Inflammatory macrophage treated with lipopolysaccharide for 4 hours (primary cell): ENCODE data around the gene SLC38A3.

Experiments used
- DNase-seq: peaks from one replicate; pipeline ENCODE4 v3.0.0-alpha.2; 2020

Gene SLC38A3

GRCh38 chr3:50235716-50236483 is 30.8 kb downstream of the SLC38A3 start, which contains the start of gene GNAI2:
Gene GNAI2, plus strand, starts transcription at chr3:50236204. Its CDS starts 132 bp downstream, at chr3:50236336.
- peak; percentile 99 for DNase-seq

- DNase-seq, result no peak
These were observed 31.5 kb downstream of the SLC38A3 start for GRCh38 chr3:50236484-50237132.

- DNase-seq, result peak; percentile 44
These were observed 32.1 kb downstream of the SLC38A3 start for GRCh38 chr3:50237133-50237651.

GRCh38 chr3:50237754-50238548 is 32.9 kb downstream of the SLC38A3 start:
- peak; percentile 96 for DNase-seq

- DNase-seq, result peak; percentile 71
These were observed 33.5 kb downstream of the SLC38A3 start for GRCh38 chr3:50238549-50239026.

- DNase-seq, result no peak
These were observed 34.6 kb downstream of the SLC38A3 start for GRCh38 chr3:50239649-50240048.

GRCh38 chr3:50241163-50241562 is 36.1 kb downstream of the SLC38A3 start:
- DNase-seq, result no peak

GRCh38 chr3:50241713-50242380 is 36.8 kb downstream of the SLC38A3 start:
- no peak for DNase-seq

GRCh38 chr3:50242381-50242770 is 37.3 kb downstream of the SLC38A3 start:
- DNase-seq, result no peak

- peak; percentile 96 for DNase-seq
These were observed 37.9 kb downstream of the SLC38A3 start for GRCh38 chr3:50242851-50243542.

- no peak for DNase-seq
These were observed 38.4 kb downstream of the SLC38A3 start for GRCh38 chr3:50243543-50243895.

- DNase-seq, result peak; percentile 57
These were observed 39.7 kb downstream of the SLC38A3 start for GRCh38 chr3:50244813-50245212.

GRCh38 chr3:50245251-50245745 is 40.2 kb downstream of the SLC38A3 start:
- no peak for DNase-seq

- peak; percentile 85 for DNase-seq
These were observed 40.9 kb downstream of the SLC38A3 start for GRCh38 chr3:50245831-50246516.

- peak; percentile 91 for DNase-seq
These were observed 41.5 kb downstream of the SLC38A3 start for GRCh38 chr3:50246517-50246954.

GRCh38 chr3:50248387-50248786 is 43.3 kb downstream of the SLC38A3 start:
- peak; percentile 43 for DNase-seq

GRCh38 chr3:50249457-50249856 is 44.4 kb downstream of the SLC38A3 start:
- DNase-seq, result no peak

- no peak for DNase-seq
These were observed 45.4 kb downstream of the SLC38A3 start for GRCh38 chr3:50250514-50250913.

GRCh38 chr3:50251220-50251619 is 46.1 kb downstream of the SLC38A3 start:
- DNase-seq, result peak; percentile 70

- peak; percentile 90 for DNase-seq
These were observed 49.6 kb downstream of the SLC38A3 start for GRCh38 chr3:50254577-50255250.

- DNase-seq, result no peak
These were observed 50.2 kb downstream of the SLC38A3 start for GRCh38 chr3:50255251-50255615.
